Ovary (tissue), 3 donors: Measurements from ENCODE around the gene UBE2H.

ENCODE experiments used
- CTCF ChIP-seq, 3 donors: fragments of 450-650 bp in 2 of 3; fragments of 200-600 bp in 1 of 3; IDR thresholded peaks; one replicate each; pipeline versions ENCODE4 v1.5.1 to v1.8.0; 2016 to 2022; ENCODE audit warnings: antibody characterized with exemption in 3 of 3, mild to moderate bottlenecking in 1 of 3
- POLR2A ChIP-seq: fragments of 450-650 bp; IDR thresholded peaks from one replicate; pipeline ENCODE4 v1.6.1; 2017; ENCODE audit warnings: antibody characterized with exemption, mild to moderate bottlenecking, moderate library complexity
- donor health status: DM: no; HTN: no; CAD: no.

- TF ChIP-seq CTCF (IDR thresholded peaks at IDR 0.05) (no peak), POLR2A (no peak)
These were observed 117.2 kb downstream of the UBE2H start for GRCh38 chr7:129835569-129835968.
